AG10803 (cell line): ENCODE measurements around the gene NCOA6.
"Not testable (repeated sequence)": the region's sequence is repeated elsewhere in the genome, so short reads cannot be mapped to it uniquely, and the experiment has no call there.

Experiments
- DNase-seq: peaks from one replicate; pipeline ENCODE4 v3.0.0; 2010; ENCODE audit warnings: low read depth
- H3K4me3 ChIP-seq: 2 replicates; pipeline ENCODE4 v1.5.1; 2011; ENCODE audit warnings: mild to moderate bottlenecking, low read length, control low read depth
- CTCF ChIP-seq: conservative IDR thresholded peaks from 2 replicates; pipeline ENCODE4 v1.5.1; 2011; ENCODE audit warnings: mild to moderate bottlenecking, low read length, control low read depth, inconsistent platforms

NCOA6 gene

GRCh38 chr20:34794006-34794585, 31.4 kb downstream of the NCOA6 start:
- no peak overlapping the region for H3K4me3 ChIP-seq
- no peak for DNase-seq
- no peak for TF ChIP-seq CTCF

- H3K4me3 ChIP-seq, result no peak overlapping the region
- DNase-seq, result no peak
- TF ChIP-seq CTCF, result no peak
These were observed 32.6 kb downstream of the NCOA6 start for GRCh38 chr20:34792687-34793363.

- TF ChIP-seq CTCF, result no peak
- H3K4me3 ChIP-seq, result no peak overlapping the region
- DNase-seq, result peak; percentile 90
These were observed 34.0 kb downstream of the NCOA6 start for GRCh38 chr20:34791289-34792020.

- H3K4me3 ChIP-seq, result no peak overlapping the region
- TF ChIP-seq CTCF, result no peak
- DNase-seq, result no peak
These were observed 44.2 kb downstream of the NCOA6 start for GRCh38 chr20:34781220-34781619.

- H3K4me3 ChIP-seq, DNase-seq: not testable (repeated sequence)
These were observed 45.2 kb downstream of the NCOA6 start for GRCh38 chr20:34780291-34780690.

- no peak for DNase-seq
- TF ChIP-seq CTCF, result no peak
- no peak overlapping the region for H3K4me3 ChIP-seq
These were observed 49.3 kb downstream of the NCOA6 start for GRCh38 chr20:34776177-34776576.

GRCh38 chr20:34774886-34775285, 50.6 kb downstream of the NCOA6 start:
- TF ChIP-seq CTCF, result no peak
- no peak for DNase-seq
- no peak overlapping the region for H3K4me3 ChIP-seq
